H4 (cell line): ENCODE data around the gene BROX. TPM values are rescaled to one million over a fixed set of nuclear protein-coding genes. Genes with fewer than 3 reads are reported as not detected.

ENCODE experiments used
- DNase-seq: peaks from one replicate; pipeline ENCODE4 v3.0.0-alpha.2; 2015; ENCODE audit warnings: low spot score
- total RNA-seq: library from RNA; depleted of rRNA; stranded (reverse); fragments of >200 nt; shearing (Covaris generic); gene quantifications from 2 replicates; pipeline ENCODE4 v1.2.3, GENCODE V29; 2014; rRNA removed

Gene BROX
- total RNA-seq, 1 experiment from 2014 or later: 61.2 TPM

- DNase-seq: no peak
Measured at GRCh38 chr1:222772996-222773379, 60.6 kb downstream of the BROX start.

DNA sequence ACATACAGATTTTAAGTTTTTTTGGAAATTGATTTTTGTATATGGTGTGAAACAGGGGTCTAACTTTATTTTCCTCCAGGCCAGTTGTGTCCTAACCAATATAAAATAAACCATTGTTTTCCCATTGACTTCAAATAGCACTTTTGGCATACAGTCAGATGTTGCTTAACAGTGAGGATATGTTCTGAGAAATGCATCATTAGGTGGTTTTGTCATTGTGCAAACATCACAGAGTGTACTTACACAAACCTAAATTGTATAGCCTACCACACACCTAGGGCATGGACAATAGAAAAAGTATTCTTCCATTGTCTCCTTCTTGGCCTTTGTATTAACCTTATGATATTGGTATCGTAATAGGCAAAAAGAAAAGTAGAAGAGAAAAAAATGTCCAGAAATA lies 65.1 kb downstream of the BROX start:
- peak; percentile 60 for DNase-seq

- peak; percentile 59 for DNase-seq
Measured at GRCh38 chr1:222777977-222778376, 65.6 kb downstream of the BROX start.

- no peak for DNase-seq
Measured at GRCh38 chr1:222781251-222781650, 68.9 kb downstream of the BROX start.

GRCh38 chr1:222783051-222783450 lies 70.7 kb downstream of the BROX start:
- DNase-seq: no peak

DNA sequence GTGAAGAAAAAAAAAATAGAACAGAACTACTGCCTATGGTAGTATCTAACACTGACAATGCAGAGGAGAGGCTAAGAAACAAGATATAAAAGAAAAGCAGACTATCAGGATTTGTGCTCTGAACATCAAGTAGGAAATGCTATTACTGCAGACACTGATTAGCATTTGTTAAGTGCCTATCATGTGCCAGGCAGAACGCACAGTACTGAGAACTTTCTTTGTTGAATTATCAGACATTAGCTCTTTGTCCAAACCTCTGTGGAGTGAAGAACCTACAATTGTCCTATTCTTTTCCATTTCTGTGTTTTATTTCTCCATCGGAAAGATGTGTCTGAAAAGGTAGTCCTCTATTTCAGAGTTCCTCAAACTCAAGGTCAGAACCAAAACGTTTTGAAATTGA lies 72.0 kb downstream of the BROX start:
- DNase-seq: no peak

Other genes with a start within 250 kb of the BROX start
- gene HHIPL2, start 164.5 kb upstream of the BROX start, total RNA-seq: 20.9 and 22.5 TPM in 2 replicates
- gene TAF1A, start 122.6 kb upstream of the BROX start, total RNA-seq: 9.2 and 16.3 TPM in 2 replicates
- 26.5 and 30.9 TPM in 2 replicates for gene MIA3, start 94.5 kb upstream of the BROX start, total RNA-seq
- gene AIDA, start 73 bp upstream of the BROX start, total RNA-seq: 20.1 and 25.5 TPM in 2 replicates
- not detected in 2 replicates for gene FAM177B, start 24.6 kb downstream of the BROX start, total RNA-seq
- gene DISP1, start 102.5 kb downstream of the BROX start, total RNA-seq: 2.7 and 3.8 TPM in 2 replicates